Endothelial cell of umbilical vein (primary cell): Measurements from ENCODE around the gene BCAS4. TPM values are rescaled to one million over a fixed set of nuclear protein-coding genes. Genes with fewer than 3 reads are reported as not detected.

ENCODE experiments used
- BruUV-seq: library from RNA; stranded (reverse); fragments of 400-500 nt; replicated peaks from 2 replicates; lab custom pipeline; 2021; lab: Mats Ljungman, UMichigan
- CTCF ChIA-PET: fragments of 300-600, 350-600 bp; sonication (Branson Sonifier 250); formaldehyde crosslinking; loops from one replicate; lab custom pipeline; 2021; ENCODE audit warnings: antibody characterized with exemption, inconsistent platforms; lab: Charles Lee
- POLR2A ChIA-PET: fragments of 300-600, 350-600 bp; sonication (Branson Sonifier 250); formaldehyde crosslinking; loops from one replicate; lab custom pipeline; 2021; ENCODE audit warnings: antibody characterized with exemption, inconsistent platforms; lab: Charles Lee
- DNase-seq: peaks from one replicate; pipeline ENCODE4 v3.0.0-alpha.2; 2011; ENCODE audit warnings: low read depth, low spot score
- FAIRE-seq: peaks from 2 replicates; lab custom pipeline; 2011; peaks lifted over from hg19 to GRCh38; lab: Jason Lieb, UNC
- H2AFZ ChIP-seq: 2 replicates; pipeline ENCODE4 v1.6.0; 2012; ENCODE audit warnings: low read depth, low read length, control low read depth, inconsistent platforms
- H3K27ac ChIP-seq: 2 replicates; pipeline ENCODE4 v1.5.1; 2011; ENCODE audit warnings: low read depth, mild to moderate bottlenecking, control low read depth, low read length, moderate library complexity; ENCODE audit not compliant: insufficient read depth
- H3K27me3 ChIP-seq, 2 experiments: 2 replicates each; pipeline versions ENCODE4 v1.6.0 to v1.6.1; 2011; ENCODE audit warnings: low read length in 2 of 2, mixed read lengths in 1 of 2; ENCODE audit not compliant: control insufficient read depth in 2 of 2, insufficient read depth in 2 of 2
- H3K36me3 ChIP-seq, 2 experiments: 2 replicates in 1 of 2; 3 replicates in 1 of 2; pipeline ENCODE4 v1.5.1; 2011; ENCODE audit warnings: low read length in 2 of 2, mild to moderate bottlenecking in 1 of 2, moderate library complexity in 1 of 2; ENCODE audit not compliant: control insufficient read depth in 2 of 2, insufficient read depth in 2 of 2; ENCODE audit errors: extremely low read depth in 1 of 2
- H3K4me1 ChIP-seq: 3 replicates; pipeline ENCODE4 v1.5.1; 2011; ENCODE audit warnings: mild to moderate bottlenecking, low read length; ENCODE audit not compliant: control insufficient read depth, insufficient read depth; ENCODE audit errors: extremely low read depth
- H3K4me2 ChIP-seq: 2 replicates; pipeline ENCODE4 v1.6.1; 2011; ENCODE audit warnings: low read length, control low read depth, mixed read lengths; ENCODE audit not compliant: insufficient read depth
- H3K4me3 ChIP-seq, 3 experiments: fragments of 200-600 bp in 1 of 3; sonication (generic), shearing (Covaris generic) in 1 of 3; replicated peaks in 1 of 3; 2 replicates each; pipeline ENCODE4 v1.5.1; 2011 to 2016; ENCODE audit warnings: control low read depth in 3 of 3, low read length in 3 of 3, mild to moderate bottlenecking in 2 of 3, inconsistent platforms in 1 of 3, low read depth in 1 of 3, moderate library complexity in 1 of 3; ENCODE audit not compliant: insufficient read depth in 1 of 3
- H3K79me2 ChIP-seq: 2 replicates; pipeline ENCODE4 v1.6.0; 2012; ENCODE audit warnings: low read length, inconsistent platforms; ENCODE audit not compliant: control insufficient read depth, insufficient read depth
- H3K9ac ChIP-seq: replicated peaks from 2 replicates; pipeline ENCODE3; 2011; ENCODE audit warnings: low read length, control low read depth; ENCODE audit not compliant: insufficient read depth; ENCODE audit errors: extremely low read depth
- H3K9me1 ChIP-seq: replicated peaks from 3 replicates; pipeline ENCODE4 v1.6.0; 2011; ENCODE audit warnings: mild to moderate bottlenecking, low read length; ENCODE audit not compliant: control insufficient read depth, insufficient read depth; ENCODE audit errors: extremely low read depth
- H3K9me3 ChIP-seq: replicated peaks from 2 replicates; pipeline ENCODE4 v1.5.1; 2012; ENCODE audit warnings: low read length, inconsistent platforms; ENCODE audit not compliant: control insufficient read depth, insufficient read depth
- H4K20me1 ChIP-seq: replicated peaks from 2 replicates; pipeline ENCODE3; 2011; ENCODE audit warnings: mild to moderate bottlenecking, low read length; ENCODE audit not compliant: control insufficient read depth, insufficient read depth; ENCODE audit errors: extremely low read depth
- CTCF ChIP-seq, 2 donors: IDR thresholded peaks; 1 replicate in 1 of 2; 2 replicates in 1 of 2; pipeline ENCODE4 v1.5.1; 2011; ENCODE audit warnings: low read length in 2 of 2, mild to moderate bottlenecking in 2 of 2, moderate library complexity in 2 of 2, control low read depth in 1 of 2, inconsistent platforms in 1 of 2, low read depth in 1 of 2; ENCODE audit not compliant: insufficient read depth in 1 of 2; ENCODE audit errors: extremely low read depth in 1 of 2
- EZH2 ChIP-seq: IDR thresholded peaks from 2 replicates; pipeline ENCODE4 v1.6.1; 2012; ENCODE audit warnings: borderline replicate concordance, low read depth, mild to moderate bottlenecking, moderate library complexity, low read length, inconsistent platforms; ENCODE audit not compliant: severe bottlenecking
- FOS ChIP-seq: IDR thresholded peaks from 2 replicates; pipeline ENCODE4 v1.6.1; 2011; ENCODE audit warnings: mild to moderate bottlenecking, low read length, moderate library complexity, borderline replicate concordance; ENCODE audit not compliant: insufficient read depth
- GATA2 ChIP-seq: IDR thresholded peaks from 2 replicates; pipeline ENCODE4 v1.7.0; 2011; ENCODE audit warnings: low read depth, mild to moderate bottlenecking, moderate library complexity, mixed read lengths, low read length; ENCODE audit not compliant: insufficient read length, insufficient read depth
- JUN ChIP-seq: IDR thresholded peaks from 2 replicates; pipeline ENCODE4 v1.6.1; 2011; ENCODE audit warnings: borderline replicate concordance, low read depth; ENCODE audit not compliant: insufficient read length, insufficient read depth
- MAX ChIP-seq: IDR thresholded peaks from 2 replicates; pipeline ENCODE4 v1.6.1; 2011; ENCODE audit not compliant: insufficient read depth, insufficient read length
- MYC ChIP-seq: IDR thresholded peaks from one replicate; pipeline ENCODE4 v1.6.1; 2011; ENCODE audit warnings: mild to moderate bottlenecking, low read depth, low read length
- POLR2A ChIP-seq: IDR thresholded peaks from 2 replicates; pipeline ENCODE4 v1.6.1; 2012; ENCODE audit warnings: low read depth, mild to moderate bottlenecking, control low read depth, low read length
- POLR2AphosphoS5 ChIP-seq: IDR thresholded peaks from 2 replicates; pipeline ENCODE4 v1.6.1; 2012; ENCODE audit warnings: low read depth, mild to moderate bottlenecking, control low read depth, low read length, moderate library complexity; ENCODE audit not compliant: insufficient read depth
- dilution Hi-C: fragments of 300-500 bp; cut with MboI; formaldehyde crosslinking; loops from one replicate; pipeline ENCODE4 v1.15.0; 2019; ENCODE audit warnings: low sequenced_read_pairs; ENCODE audit not compliant: extremely low pct_ligation_motif_present
- intact Hi-C: fragments of 100-400 bp; cut with micrococcal nuclease; formaldehyde crosslinking; loops from one replicate; pipeline ENCODE4 v1.10.0; 2022
- polyA plus RNA-seq, 4 experiments: library from polyadenylated mRNA; depleted of rRNA in 3 of 4; stranded (reverse) in 3 of 4; unstranded in 1 of 4; fragments of >200 nt; gene quantifications; 2 replicates each; pipeline versions ENCODE4 v1.2.1 to v1.2.3, GENCODE V29; 2011 to 2012; ENCODE audit warnings: missing spikeins in 1 of 4
- total RNA-seq: library from RNA; stranded (reverse); gene quantifications from 2 replicates; pipeline ENCODE4 v1.2.3, GENCODE V29; 2021

Gene BCAS4
- total and polyA plus RNA-seq, 2 donors (not counting 3 experiments of a cell fraction or from before 2014, with no cell fraction given), result 1.0 to 1.5 TPM

- Histone ChIP-seq H3K27me3 (no peaks in the 10 kb centered on the region), H2AFZ (no peak overlapping the region), H3K4me1 (no peaks in the 10 kb centered on the region), H3K79me2 (peaks cover 2% of the 10 kb centered on the region), H3K9ac (no peak overlapping the region), H3K27ac (no peak overlapping the region), H3K4me3 (no peak overlapping the region), H3K4me2 (no peak overlapping the region), H3K9me1 (no peaks in the 10 kb centered on the region), H3K36me3 (peaks cover 7 to 10% of the 10 kb centered on the region in 2 experiments), H3K9me3 (no peaks in the 10 kb centered on the region), H4K20me1 (peaks cover 4% of the 10 kb centered on the region)
- dilution Hi-C loops (no loop called here), intact Hi-C loops (no loop called here)
- FAIRE-seq (no peak), DNase-seq (no peak)
- CTCF ChIA-PET, result no interaction called here
- TF ChIP-seq POLR2A (no peak), EZH2 (no peak), FOS (no peak), MYC (no peak), CTCF (IDR thresholded peaks at IDR 0.05; ENCODE audit: extremely low read depth in 1 of 2, insufficient read depth in 1 of 2, low read depth in 1 of 2, low read length in 2 of 2) (no peak), MAX (no peak), JUN (no peak), GATA2 (no peak), POLR2AphosphoS5 (no peak)
- no TSS peak for BruUV-seq
- POLR2A ChIA-PET, result no interaction called here
Measured at GRCh38 chr20:50886184-50886790, 91.4 kb downstream of the BCAS4 start.
